22Rv1 (cell line): ENCODE measurements around the gene C17orf50.

Experiments used
- CTCF ChIP-seq: fragments of 450-650 bp; IDR thresholded peaks from 2 replicates; pipeline ENCODE4 v1.5.1; 2017; ENCODE audit warnings: mild to moderate bottlenecking
- ZFX ChIP-seq: fragments of 450-650 bp; IDR thresholded peaks from 2 replicates; pipeline ENCODE4 v1.6.1; 2017; ENCODE audit warnings: antibody characterized with exemption, borderline replicate concordance

- no peak for TF ChIP-seq CTCF
- TF ChIP-seq ZFX, result no peak
Observed at GRCh38 chr17:35793257-35793656, 32.6 kb downstream of the C17orf50 start.
